ENCODE measurements around the gene APOL1. TPM values are rescaled to one million over a fixed set of nuclear protein-coding genes. Genes with fewer than 3 reads are reported as not detected.
"Not testable (repeated sequence)": the region's sequence is repeated elsewhere in the genome, so short reads cannot be mapped to it uniquely, and the experiment has no call there.

Gene APOL1
- polyA plus RNA-seq, 1 of the 3 experiments (the other 2 are of a cell fraction), result 0.56 TPM

GRCh38 chr22:36251979-36252608 lies 839 bp upstream of the APOL1 start:
- H3K79me2 ChIP-seq (ENCODE audit: insufficient read depth); POLR2A ChIA-PET; H3K27ac ChIP-seq (ENCODE audit: low read depth in 2 of 2, low read length in 1 of 2); H3K9ac ChIP-seq; H3K4me3 ChIP-seq (ENCODE audit: low read depth in 2 of 2, low read length in 1 of 2); H4K20me1 ChIP-seq (ENCODE audit: insufficient read depth); H3K27me3 ChIP-seq (ENCODE audit: insufficient read depth); H3F3A ChIP-seq (replicated peaks; ENCODE audit: insufficient read depth); H3K9me3 ChIP-seq; H2AFZ ChIP-seq (ENCODE audit: low read depth); DNase-seq; H3K36me3 ChIP-seq (replicated peaks in 1 of 2; ENCODE audit: control insufficient read depth in 1 of 2, insufficient read depth in 2 of 2, low read length in 1 of 2); H3K9me2 ChIP-seq; H3K4me2 ChIP-seq: not testable (repeated sequence)
- CTCF ChIA-PET, result interaction anchor here (3.9 kb wide), 1 partner anchor 26 kb away, joined by 14 read pairs; no protein-coding TSS in a partner anchor
- WGBS (ENCODE audit: low lambda C conversion rate), result 91% methylated on average over 7 of the region's 7 CpGs
- H3K4me1 ChIP-seq (ENCODE audit: control insufficient read depth in 1 of 2, insufficient read depth in 2 of 2, low read depth in 1 of 2, low read length in 1 of 2), result peaks cover 0 to 23% of the 10 kb centered on the region in 2 experiments; a peak in 1 of 4 replicates

GRCh38 chr22:36253523-36254490 lies 874 bp downstream of the APOL1 start:
- Histone ChIP-seq H3F3A (replicated peaks; ENCODE audit: insufficient read depth) (no peaks in the 10 kb centered on the region), H3K9me3 (no peaks in the 10 kb centered on the region), H2AFZ (ENCODE audit: low read depth) (no peak overlapping the region), H4K20me1 (ENCODE audit: insufficient read depth) (no peaks in the 10 kb centered on the region), H3K27ac (ENCODE audit: low read depth in 2 of 2, low read length in 1 of 2) (no peak overlapping the region; a peak in 1 of 4 replicates), H3K27me3 (ENCODE audit: insufficient read depth) (no peaks in the 10 kb centered on the region), H3K36me3 (replicated peaks in 1 of 2; ENCODE audit: control insufficient read depth in 1 of 2, insufficient read depth in 2 of 2, low read length in 1 of 2) (no peaks in the 10 kb centered on the region), H3K9ac (no peak overlapping the region), H3K9me2 (no peaks in the 10 kb centered on the region), H3K4me2 (no peak overlapping the region), H3K4me1 (ENCODE audit: control insufficient read depth in 1 of 2, insufficient read depth in 2 of 2, low read depth in 1 of 2, low read length in 1 of 2) (peaks cover 0 to 23% of the 10 kb centered on the region in 2 experiments; a peak in 1 of 4 replicates), H3K4me3 (ENCODE audit: low read depth in 2 of 2, low read length in 1 of 2) (no peak overlapping the region), H3K79me2 (ENCODE audit: insufficient read depth) (no peaks in the 10 kb centered on the region)
- POLR2A ChIA-PET, result interaction anchor here (0.8 to 1.5 kb wide), 2 partner anchors 14 to 15 kb away, joined by 3 to 6 read pairs; partner anchors contain the start of gene APOL2
- peak; percentile 29 for DNase-seq
- WGBS (ENCODE audit: low lambda C conversion rate), result 83% methylated on average over 7 of the region's 7 CpGs
- CTCF ChIA-PET, result interaction anchor here (1.0 to 3.9 kb wide), 6 partner anchors 14 to 77 kb away, joined by 3 to 14 read pairs (median 3); partner anchors contain the start of gene APOL2
- TF ChIP-seq SMC3 (IDR thresholded peaks at IDR 0.05; ENCODE audit: low read depth, low read length) (no peak), FOXJ3 (CRISPR knock-in tag; IDR thresholded peaks at IDR 0.05) (no peak)

- H2AFZ ChIP-seq (ENCODE audit: low read depth); H3K9ac ChIP-seq; H3K79me2 ChIP-seq (ENCODE audit: insufficient read depth); H3F3A ChIP-seq (replicated peaks; ENCODE audit: insufficient read depth); H3K4me2 ChIP-seq; H4K20me1 ChIP-seq (ENCODE audit: insufficient read depth); H3K9me2 ChIP-seq; H3K36me3 ChIP-seq (replicated peaks in 1 of 2; ENCODE audit: control insufficient read depth in 1 of 2, insufficient read depth in 2 of 2, low read length in 1 of 2); H3K4me3 ChIP-seq (ENCODE audit: low read depth in 2 of 2, low read length in 1 of 2); H3K27me3 ChIP-seq (ENCODE audit: insufficient read depth); POLR2A ChIA-PET; H3K9me3 ChIP-seq; DNase-seq: not testable (repeated sequence)
- 100% methylated on average over 1 of the region's 5 CpGs for WGBS (ENCODE audit: low lambda C conversion rate)
- CTCF ChIA-PET, result interaction anchor here (3.9 kb wide), 1 partner anchor 22 kb away, joined by 14 read pairs; no protein-coding TSS in a partner anchor
- Histone ChIP-seq H3K27ac (ENCODE audit: low read depth in 2 of 2, low read length in 1 of 2) (peak overlapping the region in 1 of 2 experiments; percentile 71; a peak in 1 of 4 replicates), H3K4me1 (ENCODE audit: control insufficient read depth in 1 of 2, insufficient read depth in 2 of 2, low read depth in 1 of 2, low read length in 1 of 2) (peaks cover 0 to 23% of the 10 kb centered on the region in 2 experiments; a peak in 1 of 4 replicates)
Measured at GRCh38 chr22:36255572-36255971, 2.6 kb downstream of the APOL1 start.
